Stimulated activated effector memory CD8-positive, alpha-beta T cell treated with anti-CD3 and anti-CD28 coated beads, Interleukin-12 subunit alpha, Interleukin-12 subunit beta, amount 100 ng/mL, for 72 hours (primary cell): ENCODE data around the gene STARD8.
"Not testable (repeated sequence)": the region's sequence is repeated elsewhere in the genome, so short reads cannot be mapped to it uniquely, and the experiment has no call there.

Experiments used
- ATAC-seq: fragments of 150-1000 bp; cut with Tn5 transposase; 2 replicates; pipeline ENCODE4 v1.10.0; 2021
- DNase-seq, 2 donors: peaks; one replicate each; pipeline ENCODE4 v3.0.0; 2021 to 2022; ENCODE audit warnings: low spot score in 2 of 2
- H3K27ac Mint-ChIP-seq: one replicate; pipeline ENCODE4 v1.8.0; 2022; ENCODE audit warnings: mild to moderate bottlenecking, mixed read lengths
- H3K36me3 Mint-ChIP-seq: one replicate; pipeline ENCODE4 v1.8.0; 2022; ENCODE audit warnings: mild to moderate bottlenecking, mixed read lengths
- H3K4me1 Mint-ChIP-seq: one replicate; pipeline ENCODE4 v1.8.0; 2022; ENCODE audit warnings: mixed read lengths
- H3K4me3 Mint-ChIP-seq: one replicate; pipeline ENCODE4 v1.8.0; 2022; ENCODE audit warnings: mild to moderate bottlenecking, mixed read lengths
- H3K9me3 Mint-ChIP-seq: one replicate; pipeline ENCODE4 v1.8.0; 2022; ENCODE audit warnings: mixed read lengths

The STARD8 gene

GRCh38 chrX:68647156-68647957, at the start of gene STARD8:
STARD8 (plus strand) TSS chrX:68647666; CDS start chrX:68647883, 217 bp downstream.
- ATAC-seq (no peak), DNase-seq (no peak)
- Mint-ChIP-seq H3K36me3 (no peaks in the 10 kb centered on the region), H3K4me3 (no peak within 1 kb of the TSS), H3K9me3 (no peaks in the 10 kb centered on the region), H3K27ac (no peak within 1 kb of the TSS), H3K4me1 (no peaks in the 10 kb centered on the region)

GRCh38 chrX:68598841-68599240, 48.6 kb upstream of the STARD8 start:
- Mint-ChIP-seq H3K4me3 (no peak overlapping the region), H3K27ac (no peak overlapping the region), H3K9me3 (peaks cover 18% of the 10 kb centered on the region), H3K36me3 (no peaks in the 10 kb centered on the region), H3K4me1 (no peaks in the 10 kb centered on the region)
- no peak for ATAC-seq
- no peak for DNase-seq

- no peak for ATAC-seq
- no peak overlapping the region for H3K4me3 Mint-ChIP-seq
- no peak for DNase-seq
- H3K36me3 Mint-ChIP-seq = no peaks in the 10 kb centered on the region
- no peaks in the 10 kb centered on the region for H3K4me1 Mint-ChIP-seq
- no peak overlapping the region for H3K27ac Mint-ChIP-seq
- H3K9me3 Mint-ChIP-seq = peaks cover 14% of the 10 kb centered on the region
Observed at GRCh38 chrX:68599256-68600152, 48.0 kb upstream of the STARD8 start.

GRCh38 chrX:68604216-68604615, 43.2 kb upstream of the STARD8 start:
- H3K4me1 Mint-ChIP-seq, ATAC-seq, DNase-seq, H3K9me3 Mint-ChIP-seq, H3K36me3 Mint-ChIP-seq, H3K4me3 Mint-ChIP-seq, H3K27ac Mint-ChIP-seq: not testable (repeated sequence)

GRCh38 chrX:68614733-68615132, 32.7 kb upstream of the STARD8 start:
- not testable (repeated sequence) for DNase-seq, H3K4me3 Mint-ChIP-seq, H3K36me3 Mint-ChIP-seq, H3K9me3 Mint-ChIP-seq, H3K27ac Mint-ChIP-seq, H3K4me1 Mint-ChIP-seq, ATAC-seq

GRCh38 chrX:68627986-68628385, 19.5 kb upstream of the STARD8 start:
- peaks cover 2% of the 10 kb centered on the region for H3K9me3 Mint-ChIP-seq
- ATAC-seq (no peak), DNase-seq (no peak)
- no peak overlapping the region for H3K27ac Mint-ChIP-seq
- H3K4me3 Mint-ChIP-seq = no peak overlapping the region
- no peaks in the 10 kb centered on the region for H3K4me1 Mint-ChIP-seq
- no peaks in the 10 kb centered on the region for H3K36me3 Mint-ChIP-seq

GRCh38 chrX:68629936-68630335, 17.5 kb upstream of the STARD8 start:
- not testable (repeated sequence) for H3K36me3 Mint-ChIP-seq, DNase-seq, H3K4me1 Mint-ChIP-seq, H3K4me3 Mint-ChIP-seq, ATAC-seq, H3K9me3 Mint-ChIP-seq, H3K27ac Mint-ChIP-seq

- H3K9me3 Mint-ChIP-seq = no peaks in the 10 kb centered on the region
- no peak overlapping the region for H3K27ac Mint-ChIP-seq
- H3K4me1 Mint-ChIP-seq = no peaks in the 10 kb centered on the region
- ATAC-seq (no peak), DNase-seq (no peak)
- H3K36me3 Mint-ChIP-seq = no peaks in the 10 kb centered on the region
- H3K4me3 Mint-ChIP-seq = no peak overlapping the region
Observed at GRCh38 chrX:68631336-68631735, 16.1 kb upstream of the STARD8 start.

- H3K9me3 Mint-ChIP-seq = no peaks in the 10 kb centered on the region
- no peak overlapping the region for H3K27ac Mint-ChIP-seq
- H3K36me3 Mint-ChIP-seq = no peaks in the 10 kb centered on the region
- no peak overlapping the region for H3K4me3 Mint-ChIP-seq
- ATAC-seq = no peak
- DNase-seq = no peak
- no peaks in the 10 kb centered on the region for H3K4me1 Mint-ChIP-seq
Observed at GRCh38 chrX:68632491-68632890, 15.0 kb upstream of the STARD8 start.

- DNase-seq = no peak
- no peaks in the 10 kb centered on the region for H3K36me3 Mint-ChIP-seq
- no peaks in the 10 kb centered on the region for H3K9me3 Mint-ChIP-seq
- no peak overlapping the region for H3K4me3 Mint-ChIP-seq
- ATAC-seq = no peak
- H3K4me1 Mint-ChIP-seq = no peaks in the 10 kb centered on the region
- no peak overlapping the region for H3K27ac Mint-ChIP-seq
Observed at GRCh38 chrX:68633981-68634380, 13.5 kb upstream of the STARD8 start.

- ATAC-seq (no peak), DNase-seq (no peak)
- H3K4me1 Mint-ChIP-seq = no peaks in the 10 kb centered on the region
- no peak overlapping the region for H3K27ac Mint-ChIP-seq
- no peaks in the 10 kb centered on the region for H3K36me3 Mint-ChIP-seq
- no peak overlapping the region for H3K4me3 Mint-ChIP-seq
- H3K9me3 Mint-ChIP-seq = no peaks in the 10 kb centered on the region
Observed at GRCh38 chrX:68634649-68635227, 12.7 kb upstream of the STARD8 start.

GRCh38 chrX:68640661-68641060, 6.8 kb upstream of the STARD8 start:
- H3K4me3 Mint-ChIP-seq = no peak overlapping the region
- ATAC-seq (no peak), DNase-seq (no peak)
- no peaks in the 10 kb centered on the region for H3K4me1 Mint-ChIP-seq
- no peaks in the 10 kb centered on the region for H3K9me3 Mint-ChIP-seq
- H3K27ac Mint-ChIP-seq = no peak overlapping the region
- H3K36me3 Mint-ChIP-seq = no peaks in the 10 kb centered on the region

- Mint-ChIP-seq H3K4me3 (no peak overlapping the region), H3K4me1 (no peaks in the 10 kb centered on the region), H3K36me3 (no peaks in the 10 kb centered on the region), H3K27ac (no peak overlapping the region), H3K9me3 (no peaks in the 10 kb centered on the region)
- DNase-seq = no peak
- no peak for ATAC-seq
Observed at GRCh38 chrX:68644861-68645260, 2.6 kb upstream of the STARD8 start.

- no peak for ATAC-seq
- no peaks in the 10 kb centered on the region for H3K9me3 Mint-ChIP-seq
- H3K4me3 Mint-ChIP-seq = no peak overlapping the region
- H3K4me1 Mint-ChIP-seq = no peaks in the 10 kb centered on the region
- no peak for DNase-seq
- no peak overlapping the region for H3K27ac Mint-ChIP-seq
- no peaks in the 10 kb centered on the region for H3K36me3 Mint-ChIP-seq
Observed at GRCh38 chrX:68646421-68646820, 1.0 kb upstream of the STARD8 start.

- H3K36me3 Mint-ChIP-seq = no peaks in the 10 kb centered on the region
- no peak for DNase-seq
- no peak overlapping the region for H3K4me3 Mint-ChIP-seq
- H3K4me1 Mint-ChIP-seq = peaks cover 6% of the 10 kb centered on the region
- no peaks in the 10 kb centered on the region for H3K9me3 Mint-ChIP-seq
- H3K27ac Mint-ChIP-seq = no peak overlapping the region
- no peak for ATAC-seq
Observed at GRCh38 chrX:68648960-68649359, 1.5 kb downstream of the STARD8 start.
